HepG2 (cell line): ENCODE results near the gene USP12. TPM values are rescaled to one million over a fixed set of nuclear protein-coding genes. Genes with fewer than 3 reads are reported as not detected.

ENCODE experiments used
- ATAC-seq: fragments of 200-7000 bp; cut with Tn5 transposase; 3 replicates; pipeline ENCODE4 v1.9.1; 2020; ENCODE audit warnings: mild to moderate bottlenecking, moderate library complexity
- BruUV-seq: library from RNA; stranded (reverse); fragments of 400-500 nt; replicated peaks from 2 replicates; lab custom pipeline; 2021; lab: Mats Ljungman, UMichigan
- CTCF ChIA-PET: fragments of 300-600 bp; formaldehyde crosslinking; extraction: SDS; loops from one replicate; lab custom pipeline; 2021; ENCODE audit warnings: low total read pairs, inconsistent platforms, low intra/inter-chr PET ratio; lab: Yijun Ruan, JAX
- POLR2A ChIA-PET: fragments of 350-600 bp; sonication (Branson Sonifier 250); formaldehyde crosslinking; loops from one replicate; lab custom pipeline; 2020; ENCODE audit warnings: antibody characterized with exemption, inconsistent platforms; lab: Yijun Ruan, JAX
- DNase-seq: peaks from one replicate; pipeline ENCODE4 v3.0.0-alpha.2; 2015; ENCODE audit warnings: low spot score
- FAIRE-seq: peaks from 3 replicates; lab custom pipeline; 2011; peaks lifted over from hg19 to GRCh38; lab: Jason Lieb, UNC
- H2AFZ ChIP-seq: one replicate; pipeline ENCODE4 v1.6.1; 2011; ENCODE audit warnings: low read length, inconsistent platforms
- H3K27ac ChIP-seq: fragments of 300-600 bp; 3 replicates; pipeline ENCODE4 v1.8.0; 2011; ENCODE audit warnings: mixed run types, mild to moderate bottlenecking, mixed read lengths, low read length, inconsistent platforms; ENCODE audit not compliant: insufficient read depth; ENCODE audit errors: extremely low read length
- H3K27me3 ChIP-seq, 2 experiments: fragments of 200-600 bp in 1 of 2; 2 replicates in 1 of 2; 3 replicates in 1 of 2; pipeline versions ENCODE4 v1.6.0 to v1.8.0; 2011; ENCODE audit warnings: low read length in 2 of 2, mild to moderate bottlenecking in 2 of 2, moderate library complexity in 2 of 2, inconsistent platforms in 1 of 2; ENCODE audit not compliant: insufficient read depth in 2 of 2, control insufficient read depth in 1 of 2
- H3K36me3 ChIP-seq, 2 experiments: fragments of 200-600 bp in 1 of 2; replicated peaks in 1 of 2; 2 replicates in 1 of 2; 3 replicates in 1 of 2; pipeline versions ENCODE4 v1.5.1 to v1.8.0; 2011; ENCODE audit warnings: low read length in 2 of 2, inconsistent platforms in 1 of 2; ENCODE audit not compliant: insufficient read depth in 2 of 2, control insufficient read depth in 1 of 2
- H3K4me1 ChIP-seq: 2 replicates; pipeline ENCODE4 v1.5.1; 2012; ENCODE audit warnings: low read length, inconsistent platforms; ENCODE audit not compliant: insufficient read depth
- H3K4me2 ChIP-seq: 2 replicates; pipeline ENCODE4 v1.6.0; 2011; ENCODE audit warnings: low read depth, low read length, inconsistent platforms
- H3K4me3 ChIP-seq, 3 experiments: fragments of 200-600 bp in 1 of 3; sonication (generic), shearing (Covaris generic) in 1 of 3; replicated peaks in 1 of 3; 2 replicates each; pipeline ENCODE4 v1.5.1; 2011 to 2016; ENCODE audit warnings: low read length in 3 of 3, inconsistent platforms in 2 of 3, low read depth in 2 of 3, mild to moderate bottlenecking in 2 of 3, control low read depth in 1 of 3, mixed read lengths in 1 of 3; ENCODE audit not compliant: insufficient read depth in 1 of 3
- H3K79me2 ChIP-seq: one replicate; pipeline ENCODE4 v1.6.1; 2011; ENCODE audit warnings: low read length, inconsistent platforms; ENCODE audit not compliant: insufficient read depth
- H3K9ac ChIP-seq: 2 replicates; pipeline ENCODE4 v1.6.0; 2011; ENCODE audit warnings: mild to moderate bottlenecking, low read depth, low read length, inconsistent platforms; ENCODE audit not compliant: insufficient read depth
- H3K9me3 ChIP-seq: 2 replicates; pipeline ENCODE4 v1.5.1; 2012; ENCODE audit warnings: mild to moderate bottlenecking, low read length
- H4K20me1 ChIP-seq: 2 replicates; pipeline ENCODE4 v1.6.0; 2011; ENCODE audit warnings: inconsistent platforms, mild to moderate bottlenecking, low read length, moderate library complexity; ENCODE audit not compliant: insufficient read depth
- ARNT ChIP-seq: fragments of 450-650 bp; IDR thresholded peaks from 2 replicates; pipeline ENCODE4 v1.6.1; 2017
- HOMEZ ChIP-seq: IDR thresholded peaks from 2 replicates; pipeline ENCODE4 v1.6.1; 2016; ENCODE audit warnings: low read depth
- HOXA7 ChIP-seq: sonication (generic); formaldehyde crosslinking; IDR thresholded peaks from 2 replicates; pipeline ENCODE4 v1.8.1; 2022; ENCODE audit warnings: mild to moderate bottlenecking, missing genetic modification reagents, moderate library complexity
- KAT8 ChIP-seq: IDR thresholded peaks from 2 replicates; pipeline ENCODE4 v1.6.1; 2016; ENCODE audit warnings: missing genetic modification reagents, missing compliant biosample characterization
- KDM6A ChIP-seq: IDR thresholded peaks from 2 replicates; pipeline ENCODE4 v1.6.1; 2016; ENCODE audit warnings: low read depth
- PBX2 ChIP-seq: IDR thresholded peaks from 2 replicates; pipeline ENCODE4 v1.6.1; 2016; ENCODE audit warnings: control low read depth
- RFXAP ChIP-seq: sonication (generic); formaldehyde crosslinking; IDR thresholded peaks from 2 replicates; pipeline ENCODE4 v1.4.0; 2020; ENCODE audit warnings: missing genetic modification reagents, borderline replicate concordance
- SMC3 ChIP-seq: IDR thresholded peaks from 2 replicates; pipeline ENCODE4 v1.6.1; 2011; ENCODE audit warnings: low read length, improper control_type of control experiment
- SRSF1 ChIP-seq: fragments of 200-400 bp; formaldehyde crosslinking; optimal IDR thresholded peaks from 2 replicates; pipeline ENCODE3; 2017; ENCODE audit warnings: mild to moderate bottlenecking, low read depth, low read length, moderate library complexity
- THAP11 ChIP-seq: IDR thresholded peaks from 2 replicates; pipeline ENCODE4 v1.6.1; 2016; ENCODE audit warnings: missing biosample characterization, missing genetic modification reagents
- ZNF780A ChIP-seq: sonication (generic); formaldehyde crosslinking; IDR thresholded peaks from 2 replicates; pipeline ENCODE4 v1.8.0; 2022; ENCODE audit warnings: mild to moderate bottlenecking, missing genetic modification reagents, moderate library complexity
- ZNF800 ChIP-seq: sonication (generic); formaldehyde crosslinking; IDR thresholded peaks from 2 replicates; pipeline ENCODE4 v1.4.0; 2020; ENCODE audit warnings: missing genetic modification reagents
- ZNF83 ChIP-seq: sonication (generic); formaldehyde crosslinking; IDR thresholded peaks from 2 replicates; pipeline ENCODE4 v1.4.0; 2020; ENCODE audit warnings: missing genetic modification reagents, mild to moderate bottlenecking, borderline replicate concordance
- WGBS: methylation state at CpG from one replicate; pipeline ENCODE4 v1.1.6; 2017; ENCODE audit warnings: low lambda C conversion rate; 5-methylcytosine and 5-hydroxymethylcytosine counted together
- in situ Hi-C: cut with HindIII; loops from 2 replicates; pipeline ENCODE4 v1.10.0; 2017; ENCODE audit warnings: low pct_unique_long_range_greater_than_20kb; ENCODE audit not compliant: extremely low pct_ligation_motif_present
- intact Hi-C: fragments of 100-400 bp; cut with micrococcal nuclease; formaldehyde crosslinking; loops from one replicate; pipeline ENCODE4 v1.10.0; 2022; ENCODE audit not compliant: unreplicated experiment
- polyA plus RNA-seq, 8 experiments: library from polyadenylated mRNA; depleted of rRNA in 3 of 8; stranded (reverse) in 7 of 8; unstranded in 1 of 8; fragments of >200 nt; fragmentation: Illumina TruSeq in 4 of 8; extraction: Trizol in 4 of 8; gene quantifications; 2 replicates each; pipeline versions ENCODE4 v1.2.1 to v1.2.3, GENCODE V29; 2011 to 2016; ENCODE audit warnings: low read depth in 4 of 8, missing spikeins in 1 of 8, mixed read lengths in 1 of 8; ENCODE audit not compliant: insufficient read depth in 1 of 8
- total RNA-seq, 5 experiments: library from RNA; depleted of rRNA; stranded (reverse); fragments of >200 nt; fragmentation: Illumina TruSeq; extraction: Trizol; gene quantifications; 2 replicates each; pipeline ENCODE4 v1.2.3, GENCODE V29; 2016; ENCODE audit warnings: low read depth in 1 of 5
- TF ChIP-seq, protein P1 (sequence below): sonication (generic); formaldehyde crosslinking; IDR thresholded peaks from 2 replicates; pipeline ENCODE4 v1.8.0; 2022; ENCODE audit warnings: missing genetic modification reagents, low read depth, mild to moderate bottlenecking, borderline replicate concordance
- TF ChIP-seq, protein P2 (sequence below): sonication (generic); formaldehyde crosslinking; IDR thresholded peaks from 2 replicates; pipeline ENCODE4 v1.4.0; 2020; ENCODE audit warnings: mild to moderate bottlenecking, missing genetic modification reagents, borderline replicate concordance

USP12 gene
- total and polyA plus RNA-seq, 2 of the 13 experiments (the other 11 are each of a cell fraction or from before 2014, with no cell fraction given) = 9.8 to 19.5 TPM

DNA sequence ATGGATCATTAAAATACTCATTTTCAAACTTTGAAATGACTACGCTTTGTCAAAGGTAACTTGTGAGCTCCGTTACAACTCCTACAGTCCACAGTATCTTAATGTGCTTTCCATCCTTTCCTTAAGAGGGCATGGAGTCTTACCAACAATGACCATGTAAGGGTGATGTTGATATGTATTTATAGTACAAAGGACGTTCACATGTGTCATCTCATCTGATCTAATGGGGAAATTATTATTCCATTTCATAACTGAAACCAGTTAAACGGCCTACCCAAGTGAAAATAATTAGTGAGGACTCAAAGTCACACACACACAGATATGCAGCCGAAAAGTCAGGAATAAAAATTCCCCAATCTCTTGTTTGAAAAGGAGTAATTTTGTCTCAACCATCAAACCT, 9.6 kb downstream of the USP12 start:
- no TSS peak for BruUV-seq
- TF ChIP-seq ZNF83 (CRISPR knock-in tag) = no peak
- TF ChIP-seq SMC3 = no peak
- no peak for TF ChIP-seq SRSF1
- TF ChIP-seq KAT8 (CRISPR knock-in tag) = no peak
- TF ChIP-seq HOMEZ (CRISPR knock-in tag) = no peak
- TF ChIP-seq, protein P1, sequence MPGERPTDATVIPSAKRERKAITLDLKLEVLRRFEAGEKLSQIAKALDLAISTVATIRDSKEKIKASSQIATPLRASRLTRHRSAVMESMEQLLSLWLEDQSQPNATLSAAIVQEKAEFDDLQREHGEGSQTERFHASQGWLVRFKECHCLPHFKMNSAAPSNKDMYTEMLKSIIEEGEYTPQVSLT (CRISPR knock-in tag) = no peak
- no peak for TF ChIP-seq KDM6A
- TF ChIP-seq RFXAP (CRISPR knock-in tag) = no peak
- TF ChIP-seq HOXA7 (CRISPR knock-in tag) = no peak
- no peak for TF ChIP-seq ZNF800
- no peak for TF ChIP-seq THAP11 (CRISPR knock-in tag)
- TF ChIP-seq, protein P2, sequence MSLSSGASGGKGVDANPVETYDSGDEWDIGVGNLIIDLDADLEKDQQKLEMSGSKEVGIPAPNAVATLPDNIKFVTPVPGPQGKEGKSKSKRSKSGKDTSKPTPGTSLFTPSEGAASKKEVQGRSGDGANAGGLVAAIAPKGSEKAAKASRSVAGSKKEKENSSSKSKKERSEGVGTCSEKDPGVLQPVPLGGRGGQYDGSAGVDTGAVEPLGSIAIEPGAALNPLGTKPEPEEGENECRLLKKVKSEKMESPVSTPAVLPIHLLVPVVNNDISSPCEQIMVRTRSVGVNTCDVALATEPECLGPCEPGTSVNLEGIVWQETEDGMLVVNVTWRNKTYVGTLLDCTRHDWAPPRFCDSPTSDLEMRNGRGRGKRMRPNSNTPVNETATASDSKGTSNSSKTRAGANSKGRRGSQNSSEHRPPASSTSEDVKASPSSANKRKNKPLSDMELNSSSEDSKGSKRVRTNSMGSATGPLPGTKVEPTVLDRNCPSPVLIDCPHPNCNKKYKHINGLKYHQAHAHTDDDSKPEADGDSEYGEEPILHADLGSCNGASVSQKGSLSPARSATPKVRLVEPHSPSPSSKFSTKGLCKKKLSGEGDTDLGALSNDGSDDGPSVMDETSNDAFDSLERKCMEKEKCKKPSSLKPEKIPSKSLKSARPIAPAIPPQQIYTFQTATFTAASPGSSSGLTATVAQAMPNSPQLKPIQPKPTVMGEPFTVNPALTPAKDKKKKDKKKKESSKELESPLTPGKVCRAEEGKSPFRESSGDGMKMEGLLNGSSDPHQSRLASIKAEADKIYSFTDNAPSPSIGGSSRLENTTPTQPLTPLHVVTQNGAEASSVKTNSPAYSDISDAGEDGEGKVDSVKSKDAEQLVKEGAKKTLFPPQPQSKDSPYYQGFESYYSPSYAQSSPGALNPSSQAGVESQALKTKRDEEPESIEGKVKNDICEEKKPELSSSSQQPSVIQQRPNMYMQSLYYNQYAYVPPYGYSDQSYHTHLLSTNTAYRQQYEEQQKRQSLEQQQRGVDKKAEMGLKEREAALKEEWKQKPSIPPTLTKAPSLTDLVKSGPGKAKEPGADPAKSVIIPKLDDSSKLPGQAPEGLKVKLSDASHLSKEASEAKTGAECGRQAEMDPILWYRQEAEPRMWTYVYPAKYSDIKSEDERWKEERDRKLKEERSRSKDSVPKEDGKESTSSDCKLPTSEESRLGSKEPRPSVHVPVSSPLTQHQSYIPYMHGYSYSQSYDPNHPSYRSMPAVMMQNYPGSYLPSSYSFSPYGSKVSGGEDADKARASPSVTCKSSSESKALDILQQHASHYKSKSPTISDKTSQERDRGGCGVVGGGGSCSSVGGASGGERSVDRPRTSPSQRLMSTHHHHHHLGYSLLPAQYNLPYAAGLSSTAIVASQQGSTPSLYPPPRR = no peak
- no peak for TF ChIP-seq PBX2 (CRISPR knock-in tag)
- TF ChIP-seq ZNF780A (CRISPR knock-in tag) = no peak
- no peak for TF ChIP-seq ARNT
- TF ChIP-seq, all 625 proteins: peak for 0
- in situ Hi-C loops = no loop called here

More for the DNA sequence above, 9.6 kb downstream of the USP12 start:
- no peak overlapping the region for H3K4me2 ChIP-seq
- no peak overlapping the region for H2AFZ ChIP-seq
- H3K79me2 ChIP-seq = peaks cover 97% of the 10 kb centered on the region
- 93% methylated on average over 5 of the region's 5 CpGs for WGBS
- no peaks in the 10 kb centered on the region for H3K4me1 ChIP-seq
- CTCF ChIA-PET = no interaction called here
- DNase-seq (no peak), FAIRE-seq (no peak), ATAC-seq (no peak)
- H3K27ac ChIP-seq = no peak overlapping the region
- intact Hi-C loops = no loop called here
- no peaks in the 10 kb centered on the region for H3K27me3 ChIP-seq
- H3K9me3 ChIP-seq = no peaks in the 10 kb centered on the region
- POLR2A ChIA-PET = no interaction called here
- H3K4me3 ChIP-seq = no peak overlapping the region
- H3K9ac ChIP-seq = no peak overlapping the region
- H3K36me3 ChIP-seq = no peaks in the 10 kb centered on the region
- H4K20me1 ChIP-seq = no peaks in the 10 kb centered on the region; the same call in none of the 2 replicates
